ENCODE measurements around the gene IFITM10.
"Not testable (repeated sequence)": the region's sequence is repeated elsewhere in the genome, so short reads cannot be mapped to it uniquely, and the experiment has no call there.

The IFITM10 gene

GRCh38 chr11:1778141-1778911 lies 27.9 kb upstream of the IFITM10 start:
- no peak for DNase-seq (ENCODE audit: low read depth, low spot score)

GRCh38 chr11:1777737-1778136 lies 27.3 kb upstream of the IFITM10 start:
- DNase-seq (ENCODE audit: low read depth, low spot score): no peak

- DNase-seq (ENCODE audit: low read depth, low spot score): no peak
Measured at GRCh38 chr11:1776944-1777715, 26.7 kb upstream of the IFITM10 start.

GRCh38 chr11:1776331-1776851 lies 26.0 kb upstream of the IFITM10 start:
- no peak for DNase-seq (ENCODE audit: low read depth, low spot score)

GRCh38 chr11:1774886-1775285 lies 24.5 kb upstream of the IFITM10 start:
- DNase-seq (ENCODE audit: low read depth, low spot score): no peak

GRCh38 chr11:1773994-1774550 lies 23.7 kb upstream of the IFITM10 start:
- DNase-seq (ENCODE audit: low read depth, low spot score): no peak

GRCh38 chr11:1773131-1773993 lies 23.0 kb upstream of the IFITM10 start:
- DNase-seq (ENCODE audit: low read depth, low spot score): no peak

- DNase-seq (ENCODE audit: low read depth, low spot score): no peak
Measured at GRCh38 chr11:1772270-1773130, 22.1 kb upstream of the IFITM10 start.

GRCh38 chr11:1771700-1772099 lies 21.3 kb upstream of the IFITM10 start:
- no peak for DNase-seq (ENCODE audit: low read depth, low spot score)

- no peak for DNase-seq (ENCODE audit: low read depth, low spot score)
Measured at GRCh38 chr11:1771273-1771672, 20.9 kb upstream of the IFITM10 start.

GRCh38 chr11:1770528-1770927 lies 20.1 kb upstream of the IFITM10 start:
- no peak for DNase-seq (ENCODE audit: low read depth, low spot score)

GRCh38 chr11:1770061-1770460 lies 19.7 kb upstream of the IFITM10 start:
- DNase-seq (ENCODE audit: low read depth, low spot score): no peak

GRCh38 chr11:1769304-1769936 lies 19.0 kb upstream of the IFITM10 start:
- DNase-seq (ENCODE audit: low read depth, low spot score): not testable (repeated sequence)

GRCh38 chr11:1768141-1768469 lies 17.7 kb upstream of the IFITM10 start:
- no peak for DNase-seq (ENCODE audit: low read depth, low spot score)

GRCh38 chr11:1767399-1768140 lies 17.2 kb upstream of the IFITM10 start:
- no peak for DNase-seq (ENCODE audit: low read depth, low spot score)

GRCh38 chr11:1766719-1767398 lies 16.5 kb upstream of the IFITM10 start:
- no peak for DNase-seq (ENCODE audit: low read depth, low spot score)

- no peak for DNase-seq (ENCODE audit: low read depth, low spot score)
Measured at GRCh38 chr11:1765871-1766718, 15.7 kb upstream of the IFITM10 start.
